OCI-LY1 (cell line): ENCODE results near the gene SLC25A26.

ENCODE experiments used
- H2AFZ ChIP-seq: fragments of 200-600 bp; sonication (generic), shearing (Covaris generic); 2 replicates; pipeline ENCODE4 v1.6.0; 2014; ENCODE audit warnings: antibody characterized with exemption, mild to moderate bottlenecking, low read length
- H3F3A ChIP-seq: fragments of 200-600 bp; sonication (generic), shearing (Covaris generic); 2 replicates; pipeline ENCODE4 v1.6.0; 2014; ENCODE audit warnings: mild to moderate bottlenecking, antibody characterized with exemption, low read length, moderate library complexity; ENCODE audit not compliant: insufficient read depth
- H3K27ac ChIP-seq: fragments of 200-600 bp; sonication (generic); 2 replicates; pipeline ENCODE4 v1.5.1; 2014; ENCODE audit warnings: low read length, mixed run types, mild to moderate bottlenecking, low read depth; ENCODE audit not compliant: poor library complexity, severe bottlenecking
- H3K27me3 ChIP-seq: fragments of 200-600 bp; sonication (generic); 2 replicates; pipeline ENCODE4 v1.6.0; 2014; ENCODE audit warnings: antibody characterized with exemption, mild to moderate bottlenecking, low read length, moderate library complexity; ENCODE audit not compliant: insufficient read depth
- H3K36me3 ChIP-seq: fragments of 200-600 bp; sonication (generic); 2 replicates; pipeline ENCODE4 v1.6.1; 2014; ENCODE audit warnings: mild to moderate bottlenecking, antibody characterized with exemption, low read length, moderate library complexity, mixed read lengths; ENCODE audit not compliant: insufficient read depth
- H3K4me1 ChIP-seq: fragments of 200-600 bp; sonication (generic); 2 replicates; pipeline ENCODE4 v1.5.1; 2014; ENCODE audit warnings: mild to moderate bottlenecking, low read length, moderate library complexity; ENCODE audit not compliant: insufficient read depth, severe bottlenecking
- H3K4me2 ChIP-seq: fragments of 200-600 bp; sonication (generic), shearing (Covaris generic); 2 replicates; pipeline ENCODE4 v1.6.1; 2014; ENCODE audit warnings: low read length
- H3K4me3 ChIP-seq: fragments of 200-600 bp; sonication (generic); 2 replicates; pipeline ENCODE4 v1.5.1; 2014; ENCODE audit warnings: low read length, low read depth, mild to moderate bottlenecking, mixed read lengths; ENCODE audit not compliant: poor library complexity, severe bottlenecking
- H3K79me2 ChIP-seq: fragments of 200-600 bp; shearing (Covaris generic); 2 replicates; pipeline ENCODE4 v1.6.1; 2016; ENCODE audit warnings: mixed run types, low read length, mixed read lengths; ENCODE audit not compliant: insufficient read depth
- H3K9ac ChIP-seq: fragments of 200-600 bp; sonication (generic), shearing (Covaris generic); 2 replicates; pipeline ENCODE4 v1.6.1; 2014; ENCODE audit warnings: mild to moderate bottlenecking, low read length, mixed read lengths
- H3K9me2 ChIP-seq: fragments of 200-600 bp; sonication (generic), shearing (Covaris generic); 2 replicates; pipeline ENCODE4 v1.6.1; 2014; ENCODE audit warnings: low read depth, mild to moderate bottlenecking, low read length, mixed read lengths
- H3K9me3 ChIP-seq: fragments of 200-600 bp; shearing (Covaris generic); 2 replicates; pipeline ENCODE4 v1.6.1; 2014; ENCODE audit warnings: low read length, mixed read lengths
- H4K20me1 ChIP-seq: fragments of 200-600 bp; sonication (generic), shearing (Covaris generic); 2 replicates; pipeline ENCODE4 v1.6.0; 2016; ENCODE audit warnings: mild to moderate bottlenecking, low read length; ENCODE audit not compliant: insufficient read depth
- CTCF ChIP-seq: fragments of 200-600 bp; sonication (generic), shearing (Covaris generic); IDR thresholded peaks from 2 replicates; pipeline ENCODE4 v1.5.1; 2017; ENCODE audit warnings: mild to moderate bottlenecking, antibody characterized with exemption, low read length, moderate library complexity, mixed read lengths
- EZH2 ChIP-seq: fragments of 200-600 bp; sonication (generic), shearing (Covaris generic); IDR thresholded peaks from 2 replicates; pipeline ENCODE4 v1.8.0; 2017; ENCODE audit warnings: borderline replicate concordance, mixed run types, mild to moderate bottlenecking, antibody characterized with exemption, low read length, moderate library complexity, mixed read lengths

SLC25A26 gene

GRCh38 chr3:66405701-66406091, 184.9 kb downstream of the SLC25A26 start:
- no peaks in the 10 kb centered on the region for H3F3A ChIP-seq
- no peak overlapping the region for H3K4me2 ChIP-seq
- H3K4me1 ChIP-seq: no peaks in the 10 kb centered on the region
- no peaks in the 10 kb centered on the region for H3K36me3 ChIP-seq
- H3K27ac ChIP-seq: no peak overlapping the region
- H3K27me3 ChIP-seq: no peaks in the 10 kb centered on the region
- H3K4me3 ChIP-seq: no peak overlapping the region
- no peaks in the 10 kb centered on the region for H3K9me3 ChIP-seq
- TF ChIP-seq CTCF (no peak), EZH2 (no peak)
- H4K20me1 ChIP-seq: no peaks in the 10 kb centered on the region
- H3K79me2 ChIP-seq: no peaks in the 10 kb centered on the region
- no peak overlapping the region for H3K9ac ChIP-seq
- no peaks in the 10 kb centered on the region for H3K9me2 ChIP-seq
- no peak overlapping the region for H2AFZ ChIP-seq

GRCh38 chr3:66406163-66406562, 185.4 kb downstream of the SLC25A26 start:
- Histone ChIP-seq H3K9me3 (no peaks in the 10 kb centered on the region), H3K79me2 (no peaks in the 10 kb centered on the region), H3K4me1 (no peaks in the 10 kb centered on the region), H3K4me3 (no peak overlapping the region), H3K9me2 (no peaks in the 10 kb centered on the region), H3K27me3 (no peaks in the 10 kb centered on the region), H3F3A (no peaks in the 10 kb centered on the region), H3K27ac (no peak overlapping the region), H3K36me3 (no peaks in the 10 kb centered on the region), H3K4me2 (no peak overlapping the region), H3K9ac (no peak overlapping the region), H4K20me1 (no peaks in the 10 kb centered on the region), H2AFZ (no peak overlapping the region)
- TF ChIP-seq EZH2: no peak
- TF ChIP-seq CTCF: no peak

GRCh38 chr3:66406831-66407610, 186.2 kb downstream of the SLC25A26 start:
- no peak overlapping the region for H2AFZ ChIP-seq
- no peaks in the 10 kb centered on the region for H4K20me1 ChIP-seq
- H3K9ac ChIP-seq: no peak overlapping the region
- TF ChIP-seq CTCF (no peak), EZH2 (no peak)
- H3F3A ChIP-seq: no peaks in the 10 kb centered on the region
- no peaks in the 10 kb centered on the region for H3K4me1 ChIP-seq
- H3K27ac ChIP-seq: no peak overlapping the region
- no peak overlapping the region for H3K4me3 ChIP-seq
- no peaks in the 10 kb centered on the region for H3K79me2 ChIP-seq
- no peaks in the 10 kb centered on the region for H3K9me3 ChIP-seq
- no peaks in the 10 kb centered on the region for H3K9me2 ChIP-seq
- H3K36me3 ChIP-seq: no peaks in the 10 kb centered on the region
- H3K27me3 ChIP-seq: no peaks in the 10 kb centered on the region
- no peak overlapping the region for H3K4me2 ChIP-seq
